GM18526 (cell line): ENCODE data around the gene RAB44.

Experiments
- POLR2A ChIP-seq: IDR thresholded peaks from 3 replicates; pipeline ENCODE4 v1.6.1; 2011; ENCODE audit not compliant: insufficient read length; ENCODE audit errors: extremely low read depth

RAB44 gene, protein sequence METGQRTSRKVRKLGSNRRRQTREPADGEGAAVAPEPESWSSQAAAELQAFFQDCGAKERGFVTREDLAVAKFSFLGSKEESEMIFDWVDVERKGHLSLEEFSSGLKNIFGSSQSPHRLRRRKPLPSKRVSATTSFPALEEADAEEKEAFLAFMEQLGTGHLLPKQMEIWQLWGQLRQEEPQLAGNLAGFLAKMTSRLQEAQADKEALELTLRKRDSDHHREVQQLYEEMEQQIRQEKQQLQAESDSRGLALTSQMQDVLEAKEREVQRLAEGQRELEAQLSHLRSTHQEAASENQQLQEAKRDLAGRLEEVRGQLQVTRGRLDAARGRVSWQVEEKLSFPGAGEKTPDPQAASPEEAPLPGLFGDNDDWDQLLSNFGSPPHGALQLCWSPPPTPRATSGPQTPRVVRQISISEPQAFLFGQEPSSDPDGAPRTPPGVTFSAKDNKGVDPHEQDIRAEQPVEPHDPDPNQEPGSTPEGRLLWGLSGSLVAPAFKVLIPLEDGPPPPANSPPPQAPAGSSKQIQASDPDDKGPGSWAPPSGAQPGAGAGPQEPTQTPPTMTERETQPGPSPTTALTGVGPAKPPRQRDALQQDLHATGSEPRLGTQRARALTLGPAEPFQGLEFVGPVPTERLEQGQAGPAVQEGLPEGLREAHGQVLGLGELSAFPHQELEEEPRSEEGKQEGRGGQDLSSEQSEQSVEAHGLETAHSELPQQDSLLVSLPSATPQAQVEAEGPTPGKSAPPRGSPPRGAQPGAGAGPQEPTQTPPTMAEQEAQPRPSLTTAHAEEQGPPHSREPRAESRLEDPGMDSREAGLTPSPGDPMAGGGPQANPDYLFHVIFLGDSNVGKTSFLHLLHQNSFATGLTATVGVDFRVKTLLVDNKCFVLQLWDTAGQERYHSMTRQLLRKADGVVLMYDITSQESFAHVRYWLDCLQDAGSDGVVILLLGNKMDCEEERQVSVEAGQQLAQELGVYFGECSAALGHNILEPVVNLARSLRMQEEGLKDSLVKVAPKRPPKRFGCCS

DNA sequence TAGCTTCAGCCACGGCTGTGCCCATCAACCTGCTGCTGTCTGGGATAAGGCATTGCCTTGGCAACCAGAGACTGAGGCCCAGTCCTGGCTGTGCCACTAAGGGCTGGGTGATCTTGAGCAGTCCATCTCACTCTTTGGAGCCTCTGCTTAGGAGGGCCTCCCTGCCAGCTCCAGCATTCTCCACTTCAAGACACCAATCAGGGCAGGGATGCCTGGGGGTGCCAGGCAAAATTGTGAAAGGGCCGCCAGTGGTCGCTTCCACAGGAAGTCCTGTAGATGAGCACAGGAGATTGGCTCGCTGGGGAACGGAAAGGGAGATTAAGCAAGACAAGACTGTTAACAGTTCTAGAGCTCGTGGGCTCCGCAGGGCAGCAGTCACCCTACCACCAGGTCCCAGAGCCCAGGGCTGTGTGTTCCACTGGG, at the start of gene RAB44:
RAB44 (plus strand) TSS at position 346 of the 423 bp plus-strand sequence. CDS start 6,410 bp downstream, outside the sequence.
- TF ChIP-seq POLR2A: no peak

GRCh38 chr6:36649086-36649485, 48.5 kb upstream of the RAB44 start:
- TF ChIP-seq POLR2A: no peak

- no peak for TF ChIP-seq POLR2A
These were observed 47.7 kb upstream of the RAB44 start for GRCh38 chr6:36649701-36650484.

GRCh38 chr6:36650848-36651478, 46.7 kb upstream of the RAB44 start:
- TF ChIP-seq POLR2A: no peak

DNA sequence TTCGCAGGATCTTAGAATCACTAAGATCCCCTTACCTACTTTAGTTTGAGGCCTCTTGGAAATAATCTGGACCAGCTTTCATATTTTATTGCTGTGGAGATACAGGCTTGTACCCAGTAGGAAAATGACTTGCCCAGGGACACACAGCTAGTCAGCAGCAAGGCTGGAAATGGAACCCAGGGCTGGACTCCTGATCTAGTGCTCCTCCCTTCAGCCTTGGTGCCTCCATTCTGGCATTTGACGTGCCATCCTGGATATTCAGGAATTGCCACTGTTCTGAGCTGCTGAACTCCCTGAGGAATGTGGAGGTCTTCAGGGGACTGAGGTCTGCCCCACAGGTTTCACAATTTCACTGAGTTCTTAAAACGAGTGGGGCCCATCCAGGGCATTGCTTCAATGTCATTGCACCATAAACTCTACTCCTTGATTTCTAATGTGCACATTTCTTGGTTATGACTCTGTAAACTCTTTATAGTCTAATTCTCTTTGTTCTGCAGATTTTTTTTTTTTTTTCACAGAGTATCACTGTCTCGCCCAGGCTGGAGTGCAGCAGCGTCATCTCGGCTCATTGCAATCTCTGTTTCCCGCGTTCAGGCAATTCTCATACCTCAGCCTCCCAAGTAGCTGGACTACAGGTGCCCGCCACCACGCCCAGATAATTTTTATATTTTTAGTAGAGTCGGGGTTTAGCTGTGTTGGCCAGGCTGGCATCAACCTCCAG, 45.8 kb upstream of the RAB44 start:
- no peak for TF ChIP-seq POLR2A

- no peak for TF ChIP-seq POLR2A
These were observed 42.4 kb upstream of the RAB44 start for GRCh38 chr6:36655085-36655724.

DNA sequence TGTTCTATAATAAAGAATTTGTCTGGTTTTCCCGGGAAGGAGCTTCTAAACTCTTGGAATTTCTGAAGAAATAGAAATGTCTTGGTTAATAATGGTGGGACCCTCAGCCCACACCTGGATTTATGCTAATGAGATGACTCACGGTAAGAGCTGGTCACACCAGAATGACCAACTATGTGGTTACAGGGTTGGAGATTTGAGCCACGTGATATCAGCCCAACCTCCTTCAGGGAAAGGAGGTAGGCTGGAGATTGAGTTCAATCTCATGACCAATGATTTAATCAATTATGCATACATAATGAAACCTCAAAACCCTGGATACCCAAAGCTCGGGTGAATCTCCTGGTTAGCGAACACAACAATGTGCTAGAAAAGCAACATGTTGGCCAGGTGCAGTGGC, 41.2 kb upstream of the RAB44 start:
- TF ChIP-seq POLR2A: no peak

GRCh38 chr6:36657271-36657670, 40.4 kb upstream of the RAB44 start:
- TF ChIP-seq POLR2A: no peak

DNA sequence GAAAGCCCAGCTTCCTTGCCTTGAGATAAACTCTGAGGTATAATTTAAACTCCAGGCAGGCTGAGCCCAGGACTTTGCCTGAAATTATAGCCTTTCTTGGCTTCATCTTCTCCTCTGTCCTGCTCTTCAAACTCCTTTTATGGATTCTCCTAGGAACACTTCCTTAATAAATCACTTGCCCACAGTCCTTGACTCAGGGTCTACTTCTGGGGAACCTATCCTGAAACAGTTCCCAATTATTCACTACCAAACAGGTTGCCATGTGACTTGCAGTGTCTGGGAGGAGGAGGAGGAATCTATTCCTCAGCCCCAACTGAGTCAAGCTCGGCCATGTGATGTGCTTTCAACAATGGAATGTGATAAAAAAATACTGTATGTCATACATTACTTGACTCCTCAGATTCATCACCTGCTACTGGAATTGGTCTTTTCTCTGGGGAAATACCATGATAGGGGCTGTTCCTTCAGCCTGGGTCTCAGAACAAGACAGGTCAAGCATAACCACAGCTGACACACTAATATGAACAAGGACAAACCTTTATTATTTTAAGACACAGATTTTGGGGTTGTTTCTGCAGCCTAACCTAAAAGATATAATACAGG, 39.6 kb upstream of the RAB44 start:
- TF ChIP-seq POLR2A: no peak

DNA sequence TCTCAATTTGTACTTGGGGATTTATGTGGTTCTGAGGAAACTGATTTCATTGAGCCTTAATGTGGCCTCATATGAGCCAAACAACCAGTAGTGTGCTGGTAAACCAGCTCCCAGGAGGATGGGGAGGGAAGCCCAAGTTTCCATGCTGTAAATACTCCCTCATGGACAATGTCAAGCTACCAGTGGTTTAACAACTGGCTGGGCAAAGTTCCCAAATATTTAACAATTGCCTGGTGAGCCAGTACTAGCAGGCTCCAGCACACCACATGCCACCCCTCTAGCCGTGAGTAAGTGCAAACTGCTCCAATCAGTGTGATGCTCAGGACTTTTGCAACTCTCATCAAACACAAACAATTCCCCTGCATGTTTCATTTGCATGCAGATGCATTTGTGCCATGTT, 38.4 kb upstream of the RAB44 start:
- TF ChIP-seq POLR2A: no peak

- TF ChIP-seq POLR2A: no peak
These were observed 36.7 kb upstream of the RAB44 start for GRCh38 chr6:36660771-36661471.

- TF ChIP-seq POLR2A: no peak
These were observed 35.2 kb upstream of the RAB44 start for GRCh38 chr6:36662380-36662779.
